ENCODE measurements around the gene C1QTNF12. TPM values are rescaled to one million over a fixed set of nuclear protein-coding genes. Genes with fewer than 3 reads are reported as not detected.
A peak's percentile ranks its signal among the peaks of the same experiment; 100 is the strongest.

C1QTNF12 gene
- total and polyA plus RNA-seq, 4 donors, result 1.2 to 3.0 (median 2.0) TPM

- Histone ChIP-seq H3K27ac (ENCODE audit: low read depth in 1 of 2, low read length in 1 of 2) (no peak overlapping the region), H3K9ac (ENCODE audit: insufficient read depth in 1 of 2, low read length in 2 of 2) (no peak overlapping the region), H3K36me3 (ENCODE audit: control insufficient read depth in 4 of 4, insufficient read depth in 4 of 4, low read length in 4 of 4) (no peaks in the 10 kb centered on the region), H3K9me3 (ENCODE audit: control insufficient read depth in 4 of 4, insufficient read depth in 3 of 4, low read length in 3 of 4) (peaks cover 0 to 2% (median 0%) of the 10 kb centered on the region in 4 donors), H3K4me1 (ENCODE audit: control insufficient read depth in 5 of 5, insufficient read depth in 5 of 5, low read length in 5 of 5) (peaks cover 0 to 2% (median 0%) of the 10 kb centered on the region in 5 donors), H3K27me3 (ENCODE audit: control insufficient read depth in 3 of 3, insufficient read depth in 3 of 3, low read length in 2 of 3) (peaks cover 0 to 6% (median 0%) of the 10 kb centered on the region in 3 donors), H3K4me3 (no peak overlapping the region)
- ATAC-seq (ENCODE audit: insufficient read depth, low FRiP score) (no peak), DNase-seq (no peak)
- TF ChIP-seq CTCF (IDR thresholded peaks at IDR 0.05; ENCODE audit: control extremely low read depth, extremely low read depth), result no peak
- WGBS, 2 donors, result 13 to 27% methylated on average over 7 to 8 of the region's 9 CpGs
Measured at GRCh38 chr1:1283821-1284220, 37.3 kb upstream of the C1QTNF12 start.

GRCh38 chr1:1282998-1283397 lies 36.5 kb upstream of the C1QTNF12 start:
- no peak overlapping the region for H3K9ac ChIP-seq (ENCODE audit: insufficient read depth in 1 of 2, low read length in 2 of 2)
- no peak for DNase-seq
- no peak overlapping the region for H3K27ac ChIP-seq (ENCODE audit: low read depth in 1 of 2, low read length in 1 of 2)
- 81 to 83% methylated on average over 14 of the region's 14 CpGs for WGBS, 2 donors
- no peaks in the 10 kb centered on the region for H3K36me3 ChIP-seq (ENCODE audit: control insufficient read depth in 4 of 4, insufficient read depth in 4 of 4, low read length in 4 of 4)
- H3K27me3 ChIP-seq (ENCODE audit: control insufficient read depth in 3 of 3, insufficient read depth in 3 of 3, low read length in 2 of 3), result peaks cover 0 to 6% (median 0%) of the 10 kb centered on the region in 3 donors
- TF ChIP-seq CTCF (IDR thresholded peaks at IDR 0.05; ENCODE audit: control extremely low read depth, extremely low read depth), result no peak
- no peak for ATAC-seq (ENCODE audit: insufficient read depth, low FRiP score)
- H3K4me3 ChIP-seq, result no peak overlapping the region
- H3K9me3 ChIP-seq (ENCODE audit: control insufficient read depth in 4 of 4, insufficient read depth in 3 of 4, low read length in 3 of 4), result peaks cover 0 to 2% (median 0%) of the 10 kb centered on the region in 4 donors
- peaks cover 0 to 2% (median 0%) of the 10 kb centered on the region in 5 donors for H3K4me1 ChIP-seq (ENCODE audit: control insufficient read depth in 5 of 5, insufficient read depth in 5 of 5, low read length in 5 of 5)

- Histone ChIP-seq H3K9ac (ENCODE audit: insufficient read depth in 1 of 2, low read length in 2 of 2) (no peak overlapping the region), H3K27me3 (ENCODE audit: control insufficient read depth in 3 of 3, insufficient read depth in 3 of 3, low read length in 2 of 3) (no peaks in the 10 kb centered on the region), H3K4me3 (no peak overlapping the region), H3K36me3 (ENCODE audit: control insufficient read depth in 4 of 4, insufficient read depth in 4 of 4, low read length in 4 of 4) (no peaks in the 10 kb centered on the region), H3K27ac (ENCODE audit: low read depth in 1 of 2, low read length in 1 of 2) (no peak overlapping the region), H3K9me3 (ENCODE audit: control insufficient read depth in 4 of 4, insufficient read depth in 3 of 4, low read length in 3 of 4) (peaks cover 0 to 2% (median 0%) of the 10 kb centered on the region in 4 donors), H3K4me1 (ENCODE audit: control insufficient read depth in 5 of 5, insufficient read depth in 5 of 5, low read length in 5 of 5) (peaks cover 0 to 2% (median 0%) of the 10 kb centered on the region in 5 donors)
- no peak for TF ChIP-seq CTCF (IDR thresholded peaks at IDR 0.05; ENCODE audit: control extremely low read depth, extremely low read depth)
- DNase-seq (no peak), ATAC-seq (ENCODE audit: insufficient read depth, low FRiP score) (peak; percentile 30)
- WGBS, 2 donors, result 51 to 65% methylated on average over 24 to 26 of the region's 26 CpGs
Measured at GRCh38 chr1:1281533-1282321, 35.2 kb upstream of the C1QTNF12 start.

Measured in lung (tissue), 12 donors.